ENCODE measurements around the gene VPS13C.

DNA sequence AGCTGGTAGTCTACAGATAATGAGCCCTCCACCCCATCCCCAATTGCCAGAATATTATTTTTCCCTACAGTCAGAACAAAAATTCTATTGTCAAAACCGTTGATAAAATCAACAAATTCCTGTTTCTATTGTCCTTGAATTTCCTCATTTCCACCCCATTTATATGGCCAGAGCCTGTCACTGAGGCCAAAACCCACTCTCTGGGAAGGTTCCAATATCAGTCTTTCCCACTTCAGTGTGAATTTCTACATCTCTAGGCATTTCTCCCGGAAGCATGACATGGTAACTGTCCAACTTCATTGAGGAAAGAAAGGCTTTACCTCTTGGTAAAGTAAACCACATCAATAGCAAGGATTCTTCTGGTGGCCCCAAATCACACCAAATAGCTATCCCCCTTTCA is 48.2 kb upstream of the VPS13C start:
- TF ChIP-seq, protein P1, sequence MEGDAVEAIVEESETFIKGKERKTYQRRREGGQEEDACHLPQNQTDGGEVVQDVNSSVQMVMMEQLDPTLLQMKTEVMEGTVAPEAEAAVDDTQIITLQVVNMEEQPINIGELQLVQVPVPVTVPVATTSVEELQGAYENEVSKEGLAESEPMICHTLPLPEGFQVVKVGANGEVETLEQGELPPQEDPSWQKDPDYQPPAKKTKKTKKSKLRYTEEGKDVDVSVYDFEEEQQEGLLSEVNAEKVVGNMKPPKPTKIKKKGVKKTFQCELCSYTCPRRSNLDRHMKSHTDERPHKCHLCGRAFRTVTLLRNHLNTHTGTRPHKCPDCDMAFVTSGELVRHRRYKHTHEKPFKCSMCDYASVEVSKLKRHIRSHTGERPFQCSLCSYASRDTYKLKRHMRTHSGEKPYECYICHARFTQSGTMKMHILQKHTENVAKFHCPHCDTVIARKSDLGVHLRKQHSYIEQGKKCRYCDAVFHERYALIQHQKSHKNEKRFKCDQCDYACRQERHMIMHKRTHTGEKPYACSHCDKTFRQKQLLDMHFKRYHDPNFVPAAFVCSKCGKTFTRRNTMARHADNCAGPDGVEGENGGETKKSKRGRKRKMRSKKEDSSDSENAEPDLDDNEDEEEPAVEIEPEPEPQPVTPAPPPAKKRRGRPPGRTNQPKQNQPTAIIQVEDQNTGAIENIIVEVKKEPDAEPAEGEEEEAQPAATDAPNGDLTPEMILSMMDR (IDR thresholded peaks at IDR 0.05; ENCODE audit: low read length) = no peak
- no peak for TF ChIP-seq EZH2 (IDR thresholded peaks at IDR 0.05; ENCODE audit: borderline replicate concordance, low read length)

Measured in OCI-LY1 (cell line).